CD14-positive monocyte (primary cell): Measurements from ENCODE around the gene FAM163B. TPM values are rescaled to one million over a fixed set of nuclear protein-coding genes. Genes with fewer than 3 reads are reported as not detected.
A peak's percentile ranks its signal among the peaks of the same experiment; 100 is the strongest.

Experiments used
- DNase-seq, 3 donors: peaks; one replicate each; pipeline ENCODE4 v3.0.0-alpha.2; 2011 to 2022
- H2AFZ ChIP-seq: 2 replicates; pipeline ENCODE4 v1.6.0; 2012; ENCODE audit warnings: mild to moderate bottlenecking, low read depth, low read length, inconsistent platforms; ENCODE audit not compliant: insufficient read depth, poor library complexity, severe bottlenecking
- H3K27ac ChIP-seq, 2 donors: 1 replicate in 1 of 2; 2 replicates in 1 of 2; pipeline ENCODE4 v1.5.1; 2012 to 2013; ENCODE audit warnings: low read length in 2 of 2, control low read depth in 1 of 2, inconsistent platforms in 1 of 2, low read depth in 1 of 2, mild to moderate bottlenecking in 1 of 2
- H3K27me3 ChIP-seq, 2 donors: one replicate each; pipeline versions ENCODE4 v1.6.0 to v1.6.1; 2011 to 2013; ENCODE audit warnings: low read length in 2 of 2; ENCODE audit not compliant: control insufficient read depth in 2 of 2, insufficient read depth in 2 of 2
- H3K36me3 ChIP-seq, 2 donors: replicated peaks in 1 of 2; 1 replicate in 1 of 2; 2 replicates in 1 of 2; pipeline versions ENCODE4 v1.5.1 to v1.6.1; 2012 to 2013; ENCODE audit warnings: low read length in 2 of 2, control low read depth in 1 of 2, inconsistent platforms in 1 of 2, mild to moderate bottlenecking in 1 of 2; ENCODE audit not compliant: insufficient read depth in 2 of 2, control insufficient read depth in 1 of 2
- H3K4me1 ChIP-seq, 2 donors: 1 replicate in 1 of 2; 2 replicates in 1 of 2; pipeline versions ENCODE4 v1.5.1 to v1.6.1; 2012 to 2013; ENCODE audit warnings: low read length in 2 of 2, control low read depth in 1 of 2, inconsistent platforms in 1 of 2, mild to moderate bottlenecking in 1 of 2, moderate library complexity in 1 of 2; ENCODE audit not compliant: insufficient read depth in 2 of 2, control insufficient read depth in 1 of 2
- H3K4me2 ChIP-seq: replicated peaks from 2 replicates; pipeline ENCODE3; 2012; ENCODE audit warnings: low read length, moderate library complexity, mild to moderate bottlenecking; ENCODE audit not compliant: poor library complexity, severe bottlenecking; ENCODE audit errors: extremely low read depth
- H3K4me3 ChIP-seq, 3 experiments: fragments of 200-600 bp in 1 of 3; sonication (generic) in 1 of 3; replicated peaks in 1 of 3; 1 replicate in 2 of 3; 2 replicates in 1 of 3; pipeline ENCODE4 v1.5.1; 2011 to 2013; ENCODE audit warnings: low read length in 3 of 3, mild to moderate bottlenecking in 3 of 3, control low read depth in 2 of 3, low read depth in 2 of 3, inconsistent platforms in 1 of 3, moderate library complexity in 1 of 3
- H3K79me2 ChIP-seq: 2 replicates; pipeline ENCODE4 v1.6.0; 2012; ENCODE audit warnings: mild to moderate bottlenecking, control low read depth, inconsistent platforms, low read length, moderate library complexity; ENCODE audit not compliant: insufficient read depth
- H3K9ac ChIP-seq: 2 replicates; pipeline ENCODE4 v1.6.0; 2017; ENCODE audit warnings: low read length, mild to moderate bottlenecking; ENCODE audit not compliant: insufficient read depth, poor library complexity, severe bottlenecking
- H3K9me3 ChIP-seq, 2 donors: replicated peaks in 1 of 2; 1 replicate in 1 of 2; 2 replicates in 1 of 2; pipeline versions ENCODE4 v1.5.1 to v1.6.1; 2012 to 2013; ENCODE audit warnings: low read length in 2 of 2, control low read depth in 1 of 2; ENCODE audit not compliant: control insufficient read depth in 1 of 2, insufficient read depth in 1 of 2
- H4K20me1 ChIP-seq: 2 replicates; pipeline ENCODE4 v1.6.0; 2012; ENCODE audit warnings: mild to moderate bottlenecking, low read length, control low read depth, moderate library complexity; ENCODE audit not compliant: insufficient read depth
- H3K27ac Mint-ChIP-seq, 7 donors: one replicate each; pipeline ENCODE4 v1.8.0; 2020; ENCODE audit warnings: mild to moderate bottlenecking in 7 of 7, mixed read lengths in 7 of 7, moderate library complexity in 6 of 7, inconsistent platforms in 2 of 7
- H3K27me3 Mint-ChIP-seq, 3 donors: one replicate each; pipeline ENCODE4 v1.8.0; 2021 to 2022; ENCODE audit warnings: low read depth in 3 of 3, mild to moderate bottlenecking in 3 of 3, mixed read lengths in 3 of 3, moderate library complexity in 3 of 3, inconsistent platforms in 1 of 3
- H3K36me3 Mint-ChIP-seq, 2 donors: one replicate each; pipeline ENCODE4 v1.8.0; 2020; ENCODE audit warnings: mixed read lengths in 2 of 2, inconsistent platforms in 1 of 2, mild to moderate bottlenecking in 1 of 2
- H3K4me1 Mint-ChIP-seq: one replicate; pipeline ENCODE4 v1.8.0; 2020; ENCODE audit warnings: mild to moderate bottlenecking, mixed read lengths
- H3K4me3 Mint-ChIP-seq, 2 donors: one replicate each; pipeline ENCODE4 v1.8.0; 2020; ENCODE audit warnings: mild to moderate bottlenecking in 2 of 2, mixed read lengths in 2 of 2, moderate library complexity in 1 of 2
- H3K9me3 Mint-ChIP-seq, 7 donors: one replicate each; pipeline ENCODE4 v1.8.0; 2020 to 2022; ENCODE audit warnings: mixed read lengths in 7 of 7, mild to moderate bottlenecking in 6 of 7, moderate library complexity in 6 of 7, inconsistent platforms in 2 of 7
- CTCF ChIP-seq: fragments of 200-600 bp; IDR thresholded peaks from one replicate; pipeline ENCODE4 v1.8.0; 2022; ENCODE audit warnings: antibody characterized with exemption, mild to moderate bottlenecking
- WGBS: methylation state at CpG from one replicate; pipeline ENCODE4 v1.1.5; 2013; ENCODE audit warnings: missing lambda C conversion rate; ENCODE audit not compliant: insufficient coverage; 5-methylcytosine and 5-hydroxymethylcytosine counted together
- intact Hi-C, 2 donors: fragments of 100-400 bp; cut with micrococcal nuclease; formaldehyde crosslinking; loops; one replicate each; pipeline versions ENCODE4 v1.15.0 to v1.15.1; 2023
- polyA plus RNA-seq, 3 donors: library from polyadenylated mRNA; depleted of rRNA in 1 of 3; unstranded in 2 of 3; stranded (reverse) in 1 of 3; fragments of 300-500 nt in 2 of 3; fragments of >200 nt in 1 of 3; fragmentation: Illumina TruSeq in 2 of 3; gene quantifications; 1 replicate in 2 of 3; 2 replicates in 1 of 3; pipeline ENCODE4 v1.2.3, GENCODE V29; 2012 to 2021

Gene FAM163B
- polyA plus RNA-seq, 3 donors, result not detected

DNA sequence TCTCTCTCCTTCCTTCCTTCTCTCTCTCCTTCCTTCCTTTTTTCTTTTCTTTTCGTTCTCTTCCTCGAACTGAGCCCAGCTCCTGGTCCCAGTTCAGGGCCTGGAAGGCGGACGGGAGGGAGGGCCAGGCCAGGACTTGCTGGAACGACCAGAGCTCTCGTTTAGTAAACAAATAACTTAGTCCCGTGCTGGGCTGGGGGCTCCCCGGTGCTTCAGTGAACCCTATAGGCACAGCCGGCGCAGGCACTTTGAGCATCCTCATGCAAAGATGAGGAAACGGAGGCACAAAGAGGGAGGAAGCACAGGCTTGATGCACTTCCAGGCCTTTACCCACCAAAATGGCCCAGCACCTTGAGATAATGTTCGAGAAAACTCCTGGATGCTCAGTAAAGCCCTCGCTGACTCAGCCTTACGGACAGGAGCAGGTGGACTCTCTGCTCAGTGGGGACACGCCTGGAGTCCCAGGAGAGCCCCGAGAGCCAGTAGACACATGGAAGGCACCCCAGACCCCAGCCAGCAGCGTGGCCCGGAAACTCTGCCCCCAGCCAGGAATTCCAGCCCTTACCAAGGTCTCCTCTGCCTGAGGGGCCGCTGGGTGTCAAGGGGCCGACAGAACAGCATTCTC, 18.8 kb downstream of the FAM163B start:
- Histone ChIP-seq H3K79me2 (no peaks in the 10 kb centered on the region), H4K20me1 (no peaks in the 10 kb centered on the region), H3K4me1 (no peaks in the 10 kb centered on the region), H2AFZ (no peak overlapping the region), H3K9ac (no peak overlapping the region), H3K4me3 (no peak overlapping the region), H3K36me3 (no peaks in the 10 kb centered on the region), H3K27me3 (peaks cover 0 to 17% of the 10 kb centered on the region in 2 donors), H3K4me2 (no peak overlapping the region), H3K9me3 (peaks cover 6 to 14% of the 10 kb centered on the region in 2 donors), H3K27ac (no peak overlapping the region)
- TF ChIP-seq CTCF, result no peak
- DNase-seq, result no peak
- intact Hi-C loops, result no loop called here
- no peak overlapping the region for H3K4me3 Mint-ChIP-seq
- H3K27me3 Mint-ChIP-seq, result peaks cover 9 to 23% (median 19%) of the 10 kb centered on the region in 3 donors
- peaks cover 4 to 17% (median 12%) of the 10 kb centered on the region in 7 donors for H3K9me3 Mint-ChIP-seq
- H3K4me1 Mint-ChIP-seq, result no peaks in the 10 kb centered on the region
- no peak overlapping the region for H3K27ac Mint-ChIP-seq
- 79% methylated on average over 20 of the region's 20 CpGs for whole genome bisulfite sequencing
- no peaks in the 10 kb centered on the region for H3K36me3 Mint-ChIP-seq

DNA sequence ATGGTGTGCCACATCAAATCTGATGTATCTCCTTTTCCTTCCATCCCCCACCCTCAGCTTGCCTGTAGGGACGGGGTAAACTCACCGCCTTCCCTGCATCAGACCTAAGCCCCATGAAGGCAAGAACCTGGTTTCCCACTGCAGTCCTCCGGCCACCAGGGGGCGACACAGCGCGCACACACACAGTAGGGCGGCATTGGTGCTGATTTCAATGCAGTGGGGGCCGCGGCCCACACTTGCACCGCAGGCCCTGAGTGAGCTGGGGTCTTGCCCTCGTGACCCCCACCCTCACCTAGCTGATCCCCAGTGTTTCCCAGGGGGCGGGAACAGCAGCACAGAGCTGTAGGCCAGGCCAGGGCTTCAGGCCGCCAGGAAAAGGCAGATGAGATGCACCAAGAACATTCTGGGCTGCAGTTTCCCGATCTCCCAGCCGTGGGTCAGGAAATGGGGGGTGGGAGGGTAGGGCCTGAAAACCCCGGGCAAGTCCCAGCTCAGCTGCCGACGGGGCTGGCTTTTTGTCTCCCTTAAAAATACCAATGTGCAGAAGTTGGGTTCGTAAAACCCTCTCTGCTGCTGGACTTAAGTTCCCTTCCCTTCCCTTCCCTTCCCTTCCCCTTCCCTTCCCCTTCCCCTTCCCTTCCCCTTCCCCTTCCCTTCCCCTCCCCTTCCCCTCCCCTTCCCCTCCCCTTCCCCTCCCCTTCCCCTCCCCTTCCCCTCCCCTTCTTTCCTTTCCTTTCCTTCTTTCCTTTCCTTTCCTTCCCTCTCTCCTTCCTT, 19.5 kb downstream of the FAM163B start:
- H3K79me2 ChIP-seq, result no peaks in the 10 kb centered on the region

More for the DNA sequence above, 19.5 kb downstream of the FAM163B start:
- no peak overlapping the region for H3K27ac Mint-ChIP-seq
- H3K27me3 Mint-ChIP-seq, result peaks cover 13 to 30% (median 26%) of the 10 kb centered on the region in 3 donors
- Histone ChIP-seq H3K9ac (no peak overlapping the region), H3K4me3 (no peak overlapping the region), H3K4me2 (no peak overlapping the region), H2AFZ (no peak overlapping the region), H3K4me1 (no peaks in the 10 kb centered on the region), H3K9me3 (peaks cover 6 to 13% of the 10 kb centered on the region in 2 donors), H3K27ac (no peak overlapping the region), H3K36me3 (no peaks in the 10 kb centered on the region), H3K27me3 (peaks cover 2 to 24% of the 10 kb centered on the region in 2 donors), H4K20me1 (no peaks in the 10 kb centered on the region)
- DNase-seq, result no peak
- no peaks in the 10 kb centered on the region for H3K4me1 Mint-ChIP-seq
- intact Hi-C loops, result no loop called here
- no peak overlapping the region for H3K4me3 Mint-ChIP-seq
- H3K9me3 Mint-ChIP-seq, result peaks cover 7 to 17% (median 11%) of the 10 kb centered on the region in 7 donors
- H3K36me3 Mint-ChIP-seq, result no peaks in the 10 kb centered on the region
- 42% methylated on average over 12 of the region's 19 CpGs for WGBS
- peak; percentile 43 for TF ChIP-seq CTCF
